ENCODE results near the gene GALNT13.

GALNT13 gene

DNA sequence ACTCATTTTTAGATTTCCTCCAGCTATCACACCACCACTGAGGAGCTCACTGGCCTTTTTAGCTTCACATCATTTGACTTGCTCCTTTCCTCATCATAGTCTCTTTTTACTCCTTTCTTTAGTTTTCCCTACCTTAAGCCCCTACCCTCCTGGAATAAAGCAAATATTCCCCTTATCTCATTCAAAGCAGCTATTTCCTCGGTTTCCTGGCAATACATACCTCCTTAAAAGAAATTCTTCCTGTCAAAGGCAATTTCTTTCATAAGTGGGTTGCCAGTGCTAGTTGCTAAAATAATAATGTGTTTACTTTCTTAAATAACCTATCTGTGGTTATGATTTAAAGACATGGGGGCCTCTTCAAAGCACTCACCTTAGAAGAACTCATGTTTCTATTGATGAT is 359.3 kb downstream of the GALNT13 start:
- DNase-seq = no peak

- DNase-seq = no peak
Measured at GRCh38 chr2:154233231-154233630, 361.5 kb downstream of the GALNT13 start.

GRCh38 chr2:154238252-154238651 is 366.5 kb downstream of the GALNT13 start:
- no peak for DNase-seq

DNA sequence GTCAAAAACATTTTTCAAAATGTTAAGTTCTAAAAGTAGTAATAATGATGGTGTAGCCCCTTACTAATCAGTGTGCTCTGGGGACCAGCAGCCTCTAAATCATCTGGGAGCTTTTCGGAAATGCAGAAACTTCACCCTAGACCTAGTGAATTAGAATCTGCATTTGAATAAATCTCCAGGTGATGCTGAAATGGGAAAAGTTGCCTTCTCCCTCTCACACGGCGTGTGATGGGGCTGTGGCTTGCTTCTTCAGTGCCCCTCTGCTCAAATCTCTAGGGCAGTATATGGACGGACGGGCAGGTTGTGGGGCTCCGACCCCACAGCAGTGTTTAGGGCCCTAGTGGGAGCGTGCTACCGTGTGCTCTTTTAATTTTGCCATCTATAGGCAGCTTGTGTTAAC is 368.6 kb downstream of the GALNT13 start:
- no peak for DNase-seq

DNA sequence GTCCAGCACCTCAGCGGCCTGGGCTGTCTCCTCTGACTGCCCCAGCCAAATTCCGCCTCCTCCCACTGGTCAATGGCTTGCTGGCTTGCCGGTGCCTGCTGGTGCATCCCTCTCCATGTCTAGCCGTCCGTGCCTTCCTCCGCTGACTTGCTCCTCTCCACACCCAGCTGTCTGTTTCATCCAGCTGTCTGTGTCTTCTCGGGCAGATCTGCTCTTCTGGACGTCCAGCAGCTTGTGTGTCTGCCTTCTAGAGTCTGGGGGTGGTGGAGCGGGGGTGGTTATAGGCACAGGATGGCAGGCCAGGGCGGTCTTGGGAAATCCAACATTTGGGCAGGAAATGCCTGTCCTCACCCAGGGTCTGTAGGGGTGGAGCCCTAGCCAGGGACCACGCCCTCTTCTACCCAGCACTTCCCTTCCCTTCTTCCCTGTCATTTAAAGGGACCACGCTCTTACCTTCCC is 369.2 kb downstream of the GALNT13 start:
- no peak for DNase-seq

DNA sequence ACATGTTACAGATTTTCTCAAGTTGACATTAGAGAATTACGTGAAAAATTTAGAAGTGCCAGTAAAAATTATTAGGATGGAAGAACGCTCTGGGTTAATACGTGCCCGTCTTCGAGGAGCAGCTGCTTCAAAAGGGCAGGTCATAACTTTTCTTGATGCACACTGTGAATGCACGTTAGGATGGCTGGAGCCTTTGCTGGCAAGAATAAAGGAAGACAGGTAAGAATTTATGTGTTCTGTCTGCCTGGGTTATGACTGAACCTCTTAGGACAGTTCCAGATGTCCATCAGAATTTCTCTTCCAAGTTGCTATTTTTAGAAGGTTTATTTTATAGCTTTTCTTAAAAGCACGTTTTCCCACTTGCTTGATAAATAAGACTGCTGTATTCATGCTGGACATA is 371.0 kb downstream of the GALNT13 start:
- no peak for DNase-seq

DNA sequence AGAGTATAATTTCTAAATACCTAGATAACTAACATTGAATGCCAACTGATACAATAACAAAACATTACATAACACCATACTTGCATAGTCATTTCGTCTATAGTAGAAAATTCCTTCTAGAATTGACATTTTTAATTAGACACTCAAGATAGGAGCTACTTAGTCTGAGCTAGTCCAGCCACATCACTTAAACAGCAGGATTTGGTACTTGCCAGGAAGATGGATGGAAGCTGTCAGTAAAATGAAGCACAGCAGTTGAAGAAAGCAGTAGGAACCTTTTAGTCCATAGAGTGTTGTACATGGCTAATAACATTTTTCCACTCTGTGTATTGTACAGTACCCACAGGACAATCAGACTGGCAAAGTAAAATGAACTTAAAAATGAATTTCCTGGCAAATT is 372.0 kb downstream of the GALNT13 start:
- DNase-seq = no peak

DNA sequence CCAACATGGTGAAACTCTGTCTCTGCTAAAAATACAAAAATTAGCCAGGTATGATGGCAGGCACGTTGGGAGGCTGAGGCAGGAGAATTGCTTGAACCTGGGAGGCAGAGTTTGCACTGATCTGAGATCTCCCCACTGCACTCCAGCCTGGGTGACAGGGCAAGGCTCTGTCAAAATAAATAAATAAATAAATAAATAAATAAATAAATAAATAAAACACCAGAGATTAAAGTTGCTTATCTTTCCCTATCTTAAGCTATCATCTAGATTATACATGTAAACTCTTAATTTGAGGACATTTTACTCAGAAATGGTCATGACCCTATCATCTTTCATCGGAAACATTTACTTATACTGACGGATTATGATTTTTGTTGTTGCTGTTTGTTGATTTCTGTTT is 373.2 kb downstream of the GALNT13 start:
- DNase-seq = no peak

DNA sequence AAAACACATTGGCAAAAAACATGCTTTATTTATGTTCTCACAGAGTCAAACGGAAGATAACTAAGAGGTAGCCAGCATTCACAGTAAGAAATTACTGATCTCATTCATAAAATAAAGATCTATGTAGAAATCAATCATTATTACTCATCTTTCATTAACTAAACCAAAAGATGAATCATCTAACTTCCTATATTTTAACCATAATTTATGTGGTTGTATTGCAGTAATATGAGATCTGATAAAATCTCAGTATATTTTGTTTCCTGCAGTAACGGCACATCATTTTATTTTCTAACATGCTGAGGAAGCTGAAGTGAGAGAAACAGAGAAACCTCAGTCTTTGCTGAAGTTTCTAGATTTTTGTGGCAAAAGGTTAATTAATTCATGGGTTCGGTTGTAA is 375.8 kb downstream of the GALNT13 start:
- no peak for DNase-seq

- no peak for DNase-seq
Measured at GRCh38 chr2:154256136-154256535, 384.4 kb downstream of the GALNT13 start.

GRCh38 chr2:154259030-154259429 is 387.3 kb downstream of the GALNT13 start:
- no peak for DNase-seq

DNA sequence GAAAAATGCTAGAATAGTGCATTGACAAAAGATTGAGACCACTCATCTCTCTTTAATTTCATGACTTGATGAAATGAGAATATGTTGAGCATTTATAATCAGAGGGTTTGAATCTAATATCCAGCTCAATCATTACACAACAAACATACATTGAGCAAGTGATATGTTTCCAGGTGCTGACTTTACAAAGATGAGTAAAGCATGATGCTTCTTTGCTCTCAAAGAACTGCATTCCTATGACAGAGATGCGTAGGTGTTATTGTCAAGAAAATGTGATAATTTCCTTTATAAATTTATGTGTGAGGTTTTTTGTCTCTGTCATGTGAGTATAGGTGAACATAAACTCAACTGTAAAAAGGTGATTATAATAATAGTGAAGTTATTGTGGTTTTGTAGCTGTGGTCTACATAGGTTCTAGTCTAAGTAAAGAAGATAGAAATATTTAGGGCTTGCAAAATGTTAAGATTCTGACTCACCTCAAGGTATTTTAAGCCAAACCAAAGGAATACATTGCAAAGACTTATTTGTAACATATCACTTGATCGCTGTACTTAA is 389.8 kb downstream of the GALNT13 start:
- no peak for DNase-seq

DNA sequence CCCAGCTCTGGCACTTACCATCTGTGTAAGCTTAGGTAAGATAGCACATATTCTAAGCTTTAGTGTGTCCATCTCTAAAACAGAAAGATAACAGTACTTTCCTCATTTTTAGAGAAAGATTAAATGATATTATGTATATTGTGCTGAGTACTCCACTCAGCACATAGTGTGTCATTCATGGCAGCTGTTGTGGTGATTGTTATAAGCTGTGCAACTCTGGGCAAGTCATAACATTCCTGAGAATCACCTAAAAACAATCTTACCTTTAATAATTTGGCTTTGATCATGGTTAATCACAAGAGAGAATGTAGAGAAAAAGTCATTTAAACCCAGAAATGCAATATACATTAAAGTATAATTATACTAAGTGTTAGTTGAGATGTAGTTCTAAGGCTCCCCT is 391.5 kb downstream of the GALNT13 start:
- DNase-seq = no peak

DNA sequence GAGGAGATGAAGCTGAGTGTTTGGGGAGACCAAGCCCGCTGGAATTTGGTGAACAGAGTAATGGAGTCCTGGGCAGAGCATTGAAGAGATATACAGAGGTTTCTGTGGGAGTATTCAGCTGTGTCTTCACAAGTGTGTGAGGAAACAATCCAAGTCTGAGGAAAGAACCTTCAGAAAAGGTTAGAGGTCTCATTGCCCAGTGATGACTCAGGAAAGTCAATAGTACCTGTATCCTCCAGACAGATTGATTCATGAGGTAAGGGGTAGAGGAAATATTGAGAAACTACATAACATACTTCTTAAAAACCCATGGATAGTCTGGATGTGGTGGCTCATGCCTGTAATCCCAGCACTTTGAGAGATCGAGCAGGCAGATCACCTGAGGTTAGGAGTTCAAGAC is 392.3 kb downstream of the GALNT13 start:
- no peak for DNase-seq

DNA sequence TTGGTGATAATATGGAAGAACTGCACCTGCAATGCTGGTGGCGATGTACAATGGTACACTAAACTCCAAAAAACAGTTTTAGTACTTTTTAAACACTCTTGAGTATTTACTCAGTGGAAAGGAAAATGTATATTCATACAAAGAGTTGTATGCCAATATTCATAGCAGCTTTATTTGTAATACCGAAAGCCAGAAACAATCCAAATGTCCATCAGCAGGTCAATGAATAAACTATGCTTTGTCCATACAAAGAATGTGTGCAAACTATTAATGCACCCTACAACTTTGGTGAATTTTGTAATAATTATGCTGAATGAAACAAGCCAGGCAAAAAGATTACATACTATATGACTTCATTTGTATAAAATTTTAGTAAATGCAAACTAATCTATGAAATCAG is 396.3 kb downstream of the GALNT13 start:
- no peak for DNase-seq

DNA sequence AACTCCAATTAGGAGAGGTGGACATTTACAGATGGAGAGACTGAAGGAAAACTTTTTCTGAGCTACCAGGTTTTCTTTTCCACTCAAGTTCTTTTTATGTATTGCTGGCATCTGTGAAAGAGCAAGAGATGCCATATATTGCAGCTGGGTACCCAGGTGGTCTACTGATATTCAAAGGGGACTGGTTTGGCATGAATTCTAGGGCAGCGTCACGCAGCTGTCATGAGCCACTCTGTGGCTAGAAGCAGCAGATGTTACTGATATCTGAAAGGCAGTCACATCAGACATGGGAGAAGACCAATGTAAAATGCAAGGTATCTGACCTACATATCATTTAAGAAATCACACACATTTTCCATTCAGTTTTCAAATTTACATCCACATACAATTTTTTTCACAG is 408.8 kb downstream of the GALNT13 start:
- no peak for DNase-seq

DNA sequence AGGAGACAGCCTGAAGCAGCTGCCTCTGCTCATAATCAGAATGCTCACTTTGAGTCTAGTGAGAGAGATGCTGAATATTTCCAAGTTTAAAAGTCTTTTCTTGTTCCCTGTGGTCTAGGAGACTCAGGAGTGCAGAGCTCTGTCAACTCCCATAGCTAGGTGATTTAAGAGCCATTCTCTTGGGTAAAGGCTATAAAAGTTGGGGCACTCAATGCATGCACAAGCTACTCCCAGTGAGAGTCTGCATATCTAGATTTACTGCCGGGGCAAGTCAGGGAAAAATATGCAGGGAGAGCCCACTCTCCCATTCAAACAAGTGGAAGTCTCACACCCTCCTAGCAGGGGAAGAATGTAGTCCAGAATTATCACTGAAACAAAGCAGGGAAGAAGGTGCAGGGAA is 418.1 kb downstream of the GALNT13 start:
- no peak for DNase-seq

DNA sequence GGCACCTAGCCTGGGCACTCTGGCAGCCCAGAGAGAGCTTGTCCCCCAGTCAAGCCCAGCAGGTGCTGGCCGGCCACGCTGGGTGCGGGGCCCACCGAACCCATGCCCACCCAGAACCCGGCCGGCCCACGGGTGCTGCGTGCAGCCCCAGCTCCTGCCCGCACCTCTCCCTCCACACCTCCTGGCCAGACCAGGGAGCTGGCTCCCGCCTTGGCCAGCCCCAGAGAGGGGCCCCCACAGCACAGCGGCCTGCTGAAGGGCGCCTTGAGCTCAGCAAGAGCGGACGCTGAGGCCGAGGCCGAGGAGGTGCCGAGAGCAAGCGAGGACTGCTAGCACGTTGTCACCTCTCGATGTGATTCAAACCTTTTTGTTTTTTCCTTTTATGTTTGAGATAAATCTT is 419.8 kb downstream of the GALNT13 start:
- no peak for DNase-seq

GRCh38 chr2:154291927-154292326 is 420.2 kb downstream of the GALNT13 start:
- DNase-seq = no peak

DNA sequence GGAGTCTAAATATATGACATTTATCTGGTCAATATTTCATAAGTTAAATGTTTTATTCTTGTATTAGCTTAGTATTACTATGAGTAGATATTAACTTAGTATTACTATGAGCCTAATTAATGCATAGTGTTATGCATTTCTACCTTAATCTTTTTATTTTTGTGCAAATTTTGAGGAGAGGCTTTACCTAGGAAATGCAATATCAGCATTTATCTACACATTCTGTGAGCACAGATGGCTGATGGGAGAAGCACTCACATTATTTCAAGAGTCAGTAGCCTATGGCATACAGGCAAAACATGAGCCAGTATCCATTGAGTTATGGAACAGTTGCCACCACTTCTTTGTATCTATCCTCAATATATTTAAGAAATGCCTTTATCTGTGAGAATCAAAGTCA is 422.1 kb downstream of the GALNT13 start:
- no peak for DNase-seq

GRCh38 chr2:154306266-154306970 is 434.7 kb downstream of the GALNT13 start:
- no peak for DNase-seq

DNA sequence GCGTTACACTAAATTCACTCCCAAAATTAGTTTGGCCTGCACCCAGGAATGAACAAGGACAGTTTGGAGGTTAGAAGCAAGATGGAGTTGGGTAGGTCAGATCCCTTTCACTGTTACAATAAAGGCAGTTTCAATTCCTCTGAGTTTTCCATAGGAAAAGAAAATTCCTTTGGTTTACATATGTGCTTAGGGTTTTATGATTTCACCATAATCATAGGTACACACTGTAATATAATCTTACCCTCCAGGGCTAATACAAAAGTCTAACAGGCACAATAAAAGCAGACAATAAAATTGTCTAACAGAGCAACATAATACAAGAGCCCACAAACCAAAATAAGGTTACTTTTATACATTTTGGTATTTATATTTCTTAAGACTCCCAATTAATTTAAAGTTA is 435.3 kb downstream of the GALNT13 start:
- DNase-seq = no peak

- DNase-seq = no peak
Measured at GRCh38 chr2:154324601-154325000, 452.9 kb downstream of the GALNT13 start.

- no peak for DNase-seq
Measured at GRCh38 chr2:154329510-154329909, 457.8 kb downstream of the GALNT13 start.

DNA sequence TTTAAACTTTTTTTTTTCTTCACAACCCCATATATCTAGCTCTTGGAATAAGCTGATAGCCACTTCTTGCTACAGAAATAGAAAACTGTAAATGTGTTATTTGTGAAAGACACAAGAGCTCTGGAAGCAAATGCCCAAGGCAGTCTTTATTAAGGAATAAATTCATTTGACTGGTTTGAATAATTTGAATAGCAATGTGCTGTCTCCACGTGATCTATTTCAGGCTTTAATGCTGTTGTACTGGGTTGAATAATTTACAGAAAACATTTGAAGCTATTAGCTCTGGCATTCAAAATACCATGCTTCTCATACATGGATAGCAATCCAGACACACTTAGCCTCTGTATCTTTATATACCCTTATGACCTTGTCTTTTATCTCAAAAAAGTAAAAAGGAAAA is 460.1 kb downstream of the GALNT13 start:
- DNase-seq = no peak
